Brain microvascular endothelial cell (primary cell): ENCODE data around the gene GCN1.

Source experiments
- DNase-seq: peaks from one replicate; pipeline ENCODE4 v3.0.0-alpha.2; 2020
- H3K27ac ChIP-seq: fragments of 250-450 bp; sonication (Bioruptor Pico); 2 replicates; pipeline ENCODE4 v1.5.1; 2020; ENCODE audit warnings: mild to moderate bottlenecking, moderate library complexity
- H3K27me3 ChIP-seq: fragments of 250-450 bp; sonication (Bioruptor Pico); replicated peaks from 2 replicates; pipeline ENCODE4 v1.5.1; 2020; ENCODE audit warnings: mild to moderate bottlenecking
- H3K36me3 ChIP-seq: fragments of 250-450 bp; sonication (Bioruptor Pico); replicated peaks from 2 replicates; pipeline ENCODE4 v1.5.1; 2020; ENCODE audit warnings: mild to moderate bottlenecking
- H3K4me3 ChIP-seq: 2 replicates; pipeline ENCODE4 v1.5.1; 2011; ENCODE audit warnings: low read depth, mild to moderate bottlenecking, control low read depth, low read length, moderate library complexity
- CTCF ChIP-seq: IDR thresholded peaks from 2 replicates; pipeline ENCODE4 v1.5.1; 2011; ENCODE audit warnings: low read depth, mild to moderate bottlenecking, moderate library complexity, low read length, control low read depth, inconsistent platforms; ENCODE audit errors: missing control alignments
- in situ Hi-C: cut with HindIII; loops from 2 replicates; pipeline ENCODE4 v1.10.0; 2017; ENCODE audit warnings: low sequenced_read_pairs, low pct_ligation_motif_present

Gene GCN1

GRCh38 chr12:120081641-120082040 lies 112.9 kb downstream of the GCN1 start:
- in situ Hi-C loops: no loop called here
- Histone ChIP-seq H3K4me3 (no peak overlapping the region), H3K27me3 (no peaks in the 10 kb centered on the region), H3K27ac (no peak overlapping the region), H3K36me3 (no peaks in the 10 kb centered on the region)
- TF ChIP-seq CTCF: no peak
- no peak for DNase-seq

GRCh38 chr12:120079411-120080400 lies 114.8 kb downstream of the GCN1 start:
- TF ChIP-seq CTCF: no peak
- no peak for DNase-seq
- H3K4me3 ChIP-seq: no peak overlapping the region
- in situ Hi-C loops: no loop called here
- no peaks in the 10 kb centered on the region for H3K27me3 ChIP-seq
- H3K36me3 ChIP-seq: no peaks in the 10 kb centered on the region
- H3K27ac ChIP-seq: no peak overlapping the region

- Histone ChIP-seq H3K27me3 (no peaks in the 10 kb centered on the region), H3K4me3 (no peak overlapping the region), H3K36me3 (no peaks in the 10 kb centered on the region), H3K27ac (no peak overlapping the region)
- in situ Hi-C loops: no loop called here
- DNase-seq: no peak
- no peak for TF ChIP-seq CTCF
Observed at GRCh38 chr12:120078868-120079267, 115.6 kb downstream of the GCN1 start.

- Histone ChIP-seq H3K27me3 (no peaks in the 10 kb centered on the region), H3K4me3 (no peak overlapping the region), H3K27ac (no peak overlapping the region), H3K36me3 (no peaks in the 10 kb centered on the region)
- no peak for TF ChIP-seq CTCF
- in situ Hi-C loops: no loop called here
- DNase-seq: no peak
Observed at GRCh38 chr12:120077260-120077659, 117.3 kb downstream of the GCN1 start.
